ENCODE data around the gene CCL1. TPM values are rescaled to one million over a fixed set of nuclear protein-coding genes. Genes with fewer than 3 reads are reported as not detected.

CCL1 gene
- total RNA-seq, 1 donor from 2014 or later = not detected

DNA sequence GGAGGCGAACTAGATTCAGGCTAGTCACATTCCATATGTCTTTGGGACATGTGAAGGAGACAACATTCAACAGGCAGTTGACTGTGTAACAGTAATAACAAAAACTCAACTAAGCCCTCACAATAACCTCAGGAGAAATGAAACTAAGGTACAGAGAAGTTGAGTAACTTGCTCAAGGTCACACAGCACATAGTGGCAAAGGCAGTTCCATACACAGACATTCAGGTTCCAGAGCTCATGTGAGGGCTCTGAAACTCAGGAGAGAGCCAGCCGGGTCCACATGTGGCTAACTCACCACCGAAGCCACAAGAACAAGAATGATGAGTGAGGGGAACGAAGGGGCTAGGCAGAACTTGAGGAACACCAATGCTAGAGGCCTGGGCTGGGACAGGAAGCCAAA lies 46.3 kb upstream of the CCL1 start:
- Histone ChIP-seq H3K36me3 (no peaks in the 10 kb centered on the region), H4K20me1 (ENCODE audit: low read depth) (no peaks in the 10 kb centered on the region), H3K4me3 (no peak overlapping the region), H3F3A (ENCODE audit: low read depth) (no peaks in the 10 kb centered on the region), H3K79me2 (ENCODE audit: low read depth) (no peaks in the 10 kb centered on the region), H3K4me1 (no peaks in the 10 kb centered on the region), H3K9me3 (ENCODE audit: low read depth) (no peaks in the 10 kb centered on the region), H3K9ac (no peak overlapping the region), H3K27ac (no peak overlapping the region), H3K27me3 (peaks cover 16% of the 10 kb centered on the region), H3K4me2 (no peak overlapping the region), H2AFZ (replicated peaks) (no peak overlapping the region)
- no peak overlapping the region for H3K4me3 Mint-ChIP-seq
- no peaks in the 10 kb centered on the region for H3K9me3 Mint-ChIP-seq
- peaks cover 3% of the 10 kb centered on the region for H3K4me1 Mint-ChIP-seq
- H3K36me3 Mint-ChIP-seq = no peaks in the 10 kb centered on the region
- H3K27ac Mint-ChIP-seq = no peak overlapping the region
- TF ChIP-seq, protein P1, sequence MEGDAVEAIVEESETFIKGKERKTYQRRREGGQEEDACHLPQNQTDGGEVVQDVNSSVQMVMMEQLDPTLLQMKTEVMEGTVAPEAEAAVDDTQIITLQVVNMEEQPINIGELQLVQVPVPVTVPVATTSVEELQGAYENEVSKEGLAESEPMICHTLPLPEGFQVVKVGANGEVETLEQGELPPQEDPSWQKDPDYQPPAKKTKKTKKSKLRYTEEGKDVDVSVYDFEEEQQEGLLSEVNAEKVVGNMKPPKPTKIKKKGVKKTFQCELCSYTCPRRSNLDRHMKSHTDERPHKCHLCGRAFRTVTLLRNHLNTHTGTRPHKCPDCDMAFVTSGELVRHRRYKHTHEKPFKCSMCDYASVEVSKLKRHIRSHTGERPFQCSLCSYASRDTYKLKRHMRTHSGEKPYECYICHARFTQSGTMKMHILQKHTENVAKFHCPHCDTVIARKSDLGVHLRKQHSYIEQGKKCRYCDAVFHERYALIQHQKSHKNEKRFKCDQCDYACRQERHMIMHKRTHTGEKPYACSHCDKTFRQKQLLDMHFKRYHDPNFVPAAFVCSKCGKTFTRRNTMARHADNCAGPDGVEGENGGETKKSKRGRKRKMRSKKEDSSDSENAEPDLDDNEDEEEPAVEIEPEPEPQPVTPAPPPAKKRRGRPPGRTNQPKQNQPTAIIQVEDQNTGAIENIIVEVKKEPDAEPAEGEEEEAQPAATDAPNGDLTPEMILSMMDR (IDR thresholded peaks at IDR 0.05) = no peak
- no peak for TF ChIP-seq EZH2phosphoT487 (IDR thresholded peaks at IDR 0.05)
- no peak for DNase-seq (ENCODE audit: low spot score)
- peaks cover 17% of the 10 kb centered on the region for H3K27me3 Mint-ChIP-seq (ENCODE audit: insufficient read depth, low read depth)

DNA sequence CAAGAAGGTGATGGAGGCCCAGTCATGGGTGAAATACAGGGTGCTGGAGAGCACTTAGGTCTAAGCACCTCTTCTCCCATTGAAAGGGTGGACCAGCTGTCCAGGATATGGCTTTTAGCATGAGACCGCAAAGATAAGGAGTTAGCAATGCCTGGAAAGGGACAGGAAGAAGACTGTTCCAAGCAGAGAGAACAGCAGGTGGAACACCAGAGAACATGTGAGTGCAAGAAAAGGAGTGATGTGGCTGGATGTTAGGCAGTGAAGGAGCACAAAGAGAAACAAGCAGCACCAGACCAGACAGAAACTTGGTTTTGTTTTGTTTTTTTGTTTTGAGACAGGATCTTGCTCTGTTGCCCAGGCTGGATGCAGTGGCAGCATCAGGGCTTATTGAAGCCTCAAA lies 45.4 kb upstream of the CCL1 start:
- Mint-ChIP-seq H3K27me3 (ENCODE audit: insufficient read depth, low read depth) (peaks cover 17% of the 10 kb centered on the region), H3K27ac (no peak overlapping the region)

DNA sequence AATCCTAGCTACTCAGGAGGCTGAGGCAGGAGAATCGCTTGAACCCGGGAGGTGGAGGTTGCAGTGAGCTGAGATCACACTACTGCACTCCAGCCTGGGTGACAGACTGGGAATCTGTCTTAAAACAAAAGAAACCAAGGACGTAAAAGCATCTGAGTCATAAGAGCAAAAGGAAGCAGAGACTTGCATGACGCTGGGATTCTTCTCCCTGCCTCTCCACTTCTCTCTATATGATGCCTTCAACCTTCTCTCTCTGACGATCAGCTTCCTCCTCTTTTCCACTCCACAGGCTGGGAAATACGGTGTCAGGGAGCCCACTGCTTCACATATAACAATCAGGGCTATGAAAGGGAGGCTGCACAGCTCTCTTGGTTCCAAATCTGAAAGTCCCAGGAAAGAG lies 43.2 kb upstream of the CCL1 start:
- H3K27ac ChIP-seq = no peak overlapping the region
- H3K9me3 ChIP-seq (ENCODE audit: low read depth) = no peaks in the 10 kb centered on the region
- no peak overlapping the region for H3K4me3 ChIP-seq
- Mint-ChIP-seq H3K9me3 (no peaks in the 10 kb centered on the region), H3K27me3 (ENCODE audit: insufficient read depth, low read depth) (peaks cover 17% of the 10 kb centered on the region), H3K4me3 (no peak overlapping the region), H3K36me3 (no peaks in the 10 kb centered on the region), H3K27ac (no peak overlapping the region), H3K4me1 (peaks cover 3% of the 10 kb centered on the region)
- no peak for TF ChIP-seq EZH2phosphoT487 (IDR thresholded peaks at IDR 0.05)
- TF ChIP-seq EZH2 (IDR thresholded peaks at IDR 0.05) = no peak
- TF ChIP-seq, protein P1 (IDR thresholded peaks at IDR 0.05) = no peak
- H3K27me3 ChIP-seq = peaks cover 9% of the 10 kb centered on the region
- H3K79me2 ChIP-seq (ENCODE audit: low read depth) = no peaks in the 10 kb centered on the region
- H3K4me2 ChIP-seq = no peak overlapping the region
- H3F3A ChIP-seq (ENCODE audit: low read depth) = no peaks in the 10 kb centered on the region
- H2AFZ ChIP-seq (replicated peaks) = no peak overlapping the region
- H3K9ac ChIP-seq = no peak overlapping the region
- peaks cover 2% of the 10 kb centered on the region for H3K4me1 ChIP-seq
- no peak for DNase-seq (ENCODE audit: low spot score)
- no peaks in the 10 kb centered on the region for H3K36me3 ChIP-seq
- no peaks in the 10 kb centered on the region for H4K20me1 ChIP-seq (ENCODE audit: low read depth)

More for the DNA sequence above, 45.4 kb upstream of the CCL1 start:
- no peaks in the 10 kb centered on the region for H4K20me1 ChIP-seq (ENCODE audit: low read depth)
- DNase-seq (ENCODE audit: low spot score) = no peak
- Mint-ChIP-seq H3K4me1 (no peaks in the 10 kb centered on the region), H3K4me3 (no peak overlapping the region), H3K9me3 (no peaks in the 10 kb centered on the region), H3K36me3 (no peaks in the 10 kb centered on the region)
- no peak overlapping the region for H3K27ac ChIP-seq
- no peaks in the 10 kb centered on the region for H3K4me1 ChIP-seq
- no peak overlapping the region for H3K4me2 ChIP-seq
- no peak overlapping the region for H3K4me3 ChIP-seq
- no peak for TF ChIP-seq EZH2 (IDR thresholded peaks at IDR 0.05)
- TF ChIP-seq EZH2phosphoT487 (IDR thresholded peaks at IDR 0.05) = no peak
- TF ChIP-seq, protein P1 (IDR thresholded peaks at IDR 0.05) = no peak
- H3K79me2 ChIP-seq (ENCODE audit: low read depth) = no peaks in the 10 kb centered on the region
- H3K27me3 ChIP-seq = peaks cover 9% of the 10 kb centered on the region
- H3K9me3 ChIP-seq (ENCODE audit: low read depth) = no peaks in the 10 kb centered on the region
- no peak overlapping the region for H2AFZ ChIP-seq (replicated peaks)
- no peaks in the 10 kb centered on the region for H3K36me3 ChIP-seq
- H3K9ac ChIP-seq = no peak overlapping the region
- H3F3A ChIP-seq (ENCODE audit: low read depth) = no peaks in the 10 kb centered on the region
